SH-SY5Y (cell line): Measurements from ENCODE around the gene TIMP1.

Experiments
- GATA2 ChIP-seq: IDR thresholded peaks from 2 replicates; pipeline ENCODE4 v1.6.1; 2011; ENCODE audit warnings: mild to moderate bottlenecking, low read depth, low read length
- GATA3 ChIP-seq: IDR thresholded peaks from 2 replicates; pipeline ENCODE4 v1.6.1; 2011; ENCODE audit warnings: low read depth, mild to moderate bottlenecking, low read length, moderate library complexity

- TF ChIP-seq GATA2, result no peak
- TF ChIP-seq GATA3, result no peak
Observed at GRCh38 chrX:47590984-47591383, 8.7 kb downstream of the TIMP1 start.
